K562 (cell line): Measurements from ENCODE around the gene COMMD4. TPM values are rescaled to one million over a fixed set of nuclear protein-coding genes. Genes with fewer than 3 reads are reported as not detected.
"Not testable (repeated sequence)": the region's sequence is repeated elsewhere in the genome, so short reads cannot be mapped to it uniquely, and the experiment has no call there.

Experiments used
- ATAC-seq: fragments of 200-7000 bp; cut with Tn5 transposase; 3 replicates; pipeline ENCODE4 v1.9.1; 2020; ENCODE audit warnings: moderate library complexity
- BruUV-seq: library from RNA; stranded (reverse); fragments of 400-500 nt; replicated peaks from 2 replicates; lab custom pipeline; 2021; lab: Mats Ljungman, UMichigan
- CTCF ChIA-PET: fragments of 300-600 bp; formaldehyde crosslinking; extraction: SDS; loops from one replicate; lab custom pipeline; 2021; ENCODE audit warnings: low intra/inter-chr PET ratio; lab: Yijun Ruan, JAX
- POLR2A ChIA-PET: fragments of 300-600, 350-650 bp; sonication (Branson Sonifier 250); formaldehyde crosslinking; extraction: SDS; loops from one replicate; lab custom pipeline; 2021; ENCODE audit warnings: antibody characterized with exemption, inconsistent platforms; lab: Yijun Ruan, JAX
- DNase-seq, 4 experiments: peaks; one replicate each; pipeline versions ENCODE4 v3.0.0 to v3.0.0-alpha.2; 2011 to 2018; ENCODE audit warnings: low spot score in 3 of 4, mixed read lengths in 3 of 4; ENCODE audit errors: extremely low read depth in 1 of 4
- FAIRE-seq: peaks from 2 replicates; lab custom pipeline; 2011; peaks lifted over from hg19 to GRCh38; lab: Jason Lieb, UNC
- H2AFZ ChIP-seq: 2 replicates; pipeline ENCODE4 v1.6.0; 2011; ENCODE audit warnings: low read depth, low read length, control low read depth, inconsistent platforms
- H3K27ac ChIP-seq: fragments of 200-600 bp; 3 replicates; pipeline ENCODE4 v1.8.0; 2011; ENCODE audit warnings: low read depth, mild to moderate bottlenecking, control low read depth, inconsistent platforms, low read length, moderate library complexity, mixed read lengths; ENCODE audit errors: extremely low read depth
- H3K27me3 ChIP-seq, 2 experiments: fragments of 300-600 bp in 1 of 2; 2 replicates in 1 of 2; 3 replicates in 1 of 2; pipeline versions ENCODE4 v1.6.0 to v1.8.0; 2011; ENCODE audit warnings: inconsistent platforms in 2 of 2, low read length in 2 of 2, mild to moderate bottlenecking in 1 of 2, mixed read lengths in 1 of 2, moderate library complexity in 1 of 2; ENCODE audit not compliant: control insufficient read depth in 2 of 2, insufficient read depth in 2 of 2
- H3K36me3 ChIP-seq: fragments of 300-600 bp; 3 replicates; pipeline ENCODE4 v1.8.0; 2011; ENCODE audit warnings: mild to moderate bottlenecking, low read length, inconsistent platforms; ENCODE audit not compliant: control insufficient read depth, insufficient read depth
- H3K4me1 ChIP-seq, 2 experiments: fragments of 200-600 bp in 1 of 2; replicated peaks in 1 of 2; 2 replicates in 1 of 2; 3 replicates in 1 of 2; pipeline versions ENCODE4 v1.5.1 to v1.8.0; 2011; ENCODE audit warnings: inconsistent platforms in 2 of 2, low read length in 2 of 2, mild to moderate bottlenecking in 1 of 2, mixed read lengths in 1 of 2, moderate library complexity in 1 of 2; ENCODE audit not compliant: control insufficient read depth in 2 of 2, insufficient read depth in 2 of 2
- H3K4me2 ChIP-seq: 2 replicates; pipeline ENCODE4 v1.6.1; 2011; ENCODE audit warnings: low read length, control low read depth, inconsistent platforms, mixed read lengths; ENCODE audit not compliant: insufficient read depth
- H3K4me3 ChIP-seq: fragments of 200-600 bp; sonication (generic), shearing (Covaris generic); 2 replicates; pipeline ENCODE4 v1.5.1; 2016; ENCODE audit warnings: control low read depth, inconsistent platforms
- H3K79me2 ChIP-seq: fragments of 200-600 bp; 3 replicates; pipeline ENCODE4 v1.8.0; 2011; ENCODE audit warnings: low read length, inconsistent platforms; ENCODE audit not compliant: control insufficient read depth, insufficient read depth
- H3K9ac ChIP-seq, 2 experiments: 2 replicates each; pipeline versions ENCODE4 v1.6.0 to v1.6.1; 2011; ENCODE audit warnings: low read depth in 2 of 2, low read length in 2 of 2, control low read depth in 1 of 2, inconsistent platforms in 1 of 2, mild to moderate bottlenecking in 1 of 2, mixed read lengths in 1 of 2; ENCODE audit not compliant: insufficient read depth in 1 of 2
- H3K9me1 ChIP-seq: one replicate; pipeline ENCODE4 v1.6.0; 2011; ENCODE audit warnings: inconsistent platforms, mild to moderate bottlenecking, low read length, moderate library complexity; ENCODE audit not compliant: control insufficient read depth, insufficient read depth
- H3K9me3 ChIP-seq: replicated peaks from 2 replicates; pipeline ENCODE4 v1.5.1; 2011; ENCODE audit warnings: low read depth, low read length, inconsistent platforms; ENCODE audit not compliant: control insufficient read depth, insufficient read depth
- H4K20me1 ChIP-seq: replicated peaks from 2 replicates; pipeline ENCODE4 v1.6.1; 2011; ENCODE audit warnings: low read length, inconsistent platforms, mixed read lengths; ENCODE audit not compliant: control insufficient read depth, insufficient read depth
- TAF1 ChIP-seq: IDR thresholded peaks from 2 replicates; pipeline ENCODE4 v1.6.1; 2011; ENCODE audit warnings: mild to moderate bottlenecking, low read length, moderate library complexity; ENCODE audit not compliant: insufficient read depth, control insufficient read depth, severe bottlenecking; ENCODE audit errors: extremely low read depth
- WGBS: fragments of 100-300 bp; shearing (Covaris generic); methylation state at CpG from one replicate; pipeline ENCODE4 v1.1.6; 2016; ENCODE audit warnings: low coverage, mixed read lengths; ENCODE audit not compliant: insufficient coverage; ENCODE audit errors: missing lambda C conversion rate; 5-methylcytosine and 5-hydroxymethylcytosine counted together
- in situ Hi-C: fragments of 300-500 bp; cut with MboI; formaldehyde crosslinking; loops from 4 replicates; pipeline ENCODE4 v1.15.0; 2018; ENCODE audit warnings: inconsistent platforms, mixed read lengths
- intact Hi-C: fragments of 100-400 bp; cut with micrococcal nuclease; formaldehyde crosslinking; loops from 2 replicates; pipeline ENCODE4 v1.14.2; 2022
- polyA plus RNA-seq, 8 experiments: library from polyadenylated mRNA; depleted of rRNA in 4 of 8; stranded (reverse) in 5 of 8; unstranded in 3 of 8; fragments of >200 nt; fragmentation: Nextera tagmentation in 2 of 8; fragmentation: Illumina TruSeq in 1 of 8; extraction: Ambion mirVana in 2 of 8; extraction: Trizol in 1 of 8; gene quantifications; 2 replicates each; pipeline versions ENCODE4 v1.2.1 to v1.2.3, GENCODE V29; 2011 to 2014; ENCODE audit warnings: inconsistent platforms in 1 of 8, missing spikeins in 1 of 8
- total RNA-seq, 7 experiments: library from RNA; depleted of rRNA in 6 of 7; stranded (reverse); fragments of >200 nt in 6 of 7; fragmentation: Illumina TruSeq in 2 of 7; extraction: Trizol in 2 of 7; gene quantifications; 2 replicates each; pipeline versions ENCODE4 v1.2.1 to v1.2.3, GENCODE V29; 2011 to 2021; ENCODE audit warnings: low replicate concordance in 1 of 7

COMMD4 gene
- total and polyA plus RNA-seq, 9 of the 15 experiments (the other 6 are each of a cell fraction or from before 2014, with no cell fraction given), result 20.4 to 140 (median 63.9) TPM

GRCh38 chr15:75302318-75302717 is 33.5 kb upstream of the COMMD4 start:
- 5% methylated on average over 9 of the region's 9 CpGs for WGBS
- intact Hi-C loops, result no loop called here
- H3K27ac ChIP-seq, result no peak overlapping the region
- no peaks in the 10 kb centered on the region for H3K9me1 ChIP-seq
- no peak overlapping the region for H2AFZ ChIP-seq
- H3K27me3 ChIP-seq, result peaks cover 10 to 29% of the 10 kb centered on the region in 2 experiments; a peak in 4 of 5 replicates
- no peaks in the 10 kb centered on the region for H3K79me2 ChIP-seq
- no TSS peak for BruUV-seq
- H3K4me1 ChIP-seq, result peaks cover 0 to 3% of the 10 kb centered on the region in 2 experiments; a peak in 1 of 5 replicates
- no peaks in the 10 kb centered on the region for H4K20me1 ChIP-seq
- POLR2A ChIA-PET, result interaction anchor here (0.7 kb wide), 1 partner anchor 293 kb away, joined by 3 read pairs; no protein-coding TSS in a partner anchor
- no peak overlapping the region for H3K4me3 ChIP-seq
- H3K36me3 ChIP-seq, result no peaks in the 10 kb centered on the region
- TF ChIP-seq TAF1, result no peak
- in situ Hi-C loops, result loop anchor here (10.0 kb wide), 1 partner anchor 1238 kb away; no protein-coding TSS in a partner anchor
- DNase-seq (no peak), FAIRE-seq (no peak), ATAC-seq (no peak)
- CTCF ChIA-PET, result no interaction called here
- H3K9ac ChIP-seq, result no peak overlapping the region
- H3K4me2 ChIP-seq, result no peak overlapping the region
- no peaks in the 10 kb centered on the region for H3K9me3 ChIP-seq

GRCh38 chr15:75302753-75303152 is 33.1 kb upstream of the COMMD4 start:
- WGBS, result 13% methylated on average over 4 of the region's 4 CpGs
- H3K4me1 ChIP-seq, BruUV-seq, DNase-seq, POLR2A ChIA-PET, H3K4me2 ChIP-seq, H3K9me3 ChIP-seq, intact Hi-C loops, H3K36me3 ChIP-seq, H4K20me1 ChIP-seq, FAIRE-seq, ATAC-seq, H3K27ac ChIP-seq, H3K79me2 ChIP-seq, H2AFZ ChIP-seq, H3K9ac ChIP-seq, H3K4me3 ChIP-seq, CTCF ChIA-PET, H3K9me1 ChIP-seq: not testable (repeated sequence)
- peaks cover 10 to 29% of the 10 kb centered on the region in 2 experiments; a peak in 4 of 5 replicates for H3K27me3 ChIP-seq
- in situ Hi-C loops, result loop anchor here (10.0 kb wide), 1 partner anchor 1238 kb away; no protein-coding TSS in a partner anchor
